Measurements from ENCODE around the gene SLC25A31. TPM values are rescaled to one million over a fixed set of nuclear protein-coding genes. Genes with fewer than 3 reads are reported as not detected.

Gene SLC25A31
- polyA plus RNA-seq, 1 donor from 2014 or later: 0.28 TPM

GRCh38 chr4:127822430-127822829 lies 92.2 kb downstream of the SLC25A31 start:
- Histone ChIP-seq H3K9me2 (ENCODE audit: insufficient read depth, low read length) (no peaks in the 10 kb centered on the region), H3K27me3 (ENCODE audit: insufficient read depth, low read depth, low read length) (no peaks in the 10 kb centered on the region), H3K27ac (ENCODE audit: low read length) (no peak overlapping the region), H3K9ac (ENCODE audit: low read length) (no peak overlapping the region), H3K9me3 (ENCODE audit: low read length) (no peaks in the 10 kb centered on the region), H3K36me3 (ENCODE audit: insufficient read depth, low read length) (peaks cover 7% of the 10 kb centered on the region), H3K79me2 (replicated peaks; ENCODE audit: insufficient read depth, low read length) (no peaks in the 10 kb centered on the region), H2AFZ (ENCODE audit: low read depth, low read length) (no peak overlapping the region), H3F3A (ENCODE audit: insufficient read depth, low read length, poor library complexity, severe bottlenecking) (no peaks in the 10 kb centered on the region), H3K4me3 (ENCODE audit: low read length) (no peak overlapping the region), H4K20me1 (ENCODE audit: insufficient read depth) (no peaks in the 10 kb centered on the region), H3K4me2 (ENCODE audit: low read length) (no peak overlapping the region)
- TF ChIP-seq CTCF (IDR thresholded peaks at IDR 0.05; ENCODE audit: poor library complexity, severe bottlenecking): no peak
- no peak for TF ChIP-seq TAF1 (IDR thresholded peaks at IDR 0.05; ENCODE audit: low read depth)
- no peak for TF ChIP-seq RAD21 (conservative IDR thresholded peaks at IDR 0.05)
- no peak for TF ChIP-seq POLR2AphosphoS5 (IDR thresholded peaks at IDR 0.05)
- no peak for TF ChIP-seq EP300 (conservative IDR thresholded peaks at IDR 0.05; ENCODE audit: poor library complexity, severe bottlenecking)
- TF ChIP-seq SMC3 (conservative IDR thresholded peaks at IDR 0.05; ENCODE audit: poor library complexity): no peak
- no peak for TF ChIP-seq REST (IDR thresholded peaks at IDR 0.05; ENCODE audit: borderline replicate concordance)
- TF ChIP-seq MXI1 (conservative IDR thresholded peaks at IDR 0.05; ENCODE audit: poor library complexity, severe bottlenecking): no peak
- no peak for TF ChIP-seq EZH2 (IDR thresholded peaks at IDR 0.05; ENCODE audit: borderline replicate concordance, insufficient read depth, low read length, poor library complexity, severe bottlenecking)

Other genes starting within 250 kb of the SLC25A31 start
- 14.0 and 15.7 TPM in 2 replicates for gene INTU, start 97.4 kb upstream of the SLC25A31 start, polyA plus RNA-seq
- 12.5 and 13.0 TPM in 2 replicates for gene HSPA4L, start 51.9 kb downstream of the SLC25A31 start, polyA plus RNA-seq
- 10.5 and 13.9 TPM in 2 replicates for gene PLK4, start 150.5 kb downstream of the SLC25A31 start, polyA plus RNA-seq
- gene MFSD8, start 234.8 kb downstream of the SLC25A31 start, polyA plus RNA-seq: 84.5 and 92.9 TPM in 2 replicates
- gene ABHD18, start 235.0 kb downstream of the SLC25A31 start, polyA plus RNA-seq: 10.9 and 17.5 TPM in 2 replicates